Measurements from ENCODE around the gene ELSPBP1.
"Not testable (repeated sequence)": the region's sequence is repeated elsewhere in the genome, so short reads cannot be mapped to it uniquely, and the experiment has no call there.

ELSPBP1 gene

DNA sequence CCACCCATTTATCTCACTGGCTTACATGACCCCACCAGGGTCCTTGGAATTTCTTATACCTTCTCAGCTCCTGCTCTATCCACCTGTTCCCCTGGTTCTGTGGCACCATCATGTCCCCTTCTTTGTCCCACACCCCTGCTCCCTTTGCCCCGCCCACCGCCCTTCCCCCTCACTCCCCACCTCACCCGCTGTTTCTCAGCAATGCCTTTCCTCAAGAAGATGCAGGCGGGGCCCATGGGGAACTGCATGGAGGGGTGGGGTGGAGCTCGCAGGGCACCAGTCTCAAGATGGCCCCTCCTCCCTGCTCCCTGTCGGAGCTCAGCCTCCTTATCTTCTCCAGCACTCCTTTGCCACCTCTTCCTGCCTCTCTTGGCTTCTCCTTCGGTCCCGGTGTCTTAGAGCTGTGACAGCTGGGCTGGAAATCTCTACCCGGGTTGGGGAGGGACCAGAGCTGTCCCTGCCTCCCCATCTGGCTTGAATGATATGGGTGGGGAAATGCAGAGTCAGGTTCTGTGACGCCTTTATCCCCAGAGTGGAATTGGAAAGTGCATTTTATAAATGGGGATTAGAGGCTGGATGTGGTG, 49.3 kb downstream of the ELSPBP1 start, which contains the start of gene CABP5:
Gene CABP5, minus strand, starts transcription at position 405 of the 584 bp plus-strand sequence. Its CDS starts 157 bp downstream, at position 248.
- DNase-seq: no peak

DNA sequence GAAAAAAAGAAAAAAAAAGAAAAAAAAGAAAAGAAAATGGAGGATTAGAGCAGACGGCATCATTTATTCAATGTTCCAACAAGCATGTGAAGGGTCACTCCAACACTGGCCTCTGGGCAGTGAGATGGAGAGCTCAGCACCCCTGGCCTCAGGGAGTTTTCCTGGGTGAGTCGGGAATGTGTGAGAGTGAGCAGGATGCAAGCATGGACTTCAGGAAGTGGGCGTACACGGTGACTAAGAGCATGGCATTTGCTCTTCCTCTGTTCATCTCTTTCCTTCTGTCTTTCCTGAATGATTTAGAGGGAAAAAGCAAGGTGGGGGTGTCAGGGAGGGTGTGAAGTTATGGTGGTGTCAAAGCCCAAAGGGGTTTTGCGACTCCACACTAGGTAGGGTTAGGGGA, 50.1 kb downstream of the ELSPBP1 start:
- no peak for DNase-seq

DNA sequence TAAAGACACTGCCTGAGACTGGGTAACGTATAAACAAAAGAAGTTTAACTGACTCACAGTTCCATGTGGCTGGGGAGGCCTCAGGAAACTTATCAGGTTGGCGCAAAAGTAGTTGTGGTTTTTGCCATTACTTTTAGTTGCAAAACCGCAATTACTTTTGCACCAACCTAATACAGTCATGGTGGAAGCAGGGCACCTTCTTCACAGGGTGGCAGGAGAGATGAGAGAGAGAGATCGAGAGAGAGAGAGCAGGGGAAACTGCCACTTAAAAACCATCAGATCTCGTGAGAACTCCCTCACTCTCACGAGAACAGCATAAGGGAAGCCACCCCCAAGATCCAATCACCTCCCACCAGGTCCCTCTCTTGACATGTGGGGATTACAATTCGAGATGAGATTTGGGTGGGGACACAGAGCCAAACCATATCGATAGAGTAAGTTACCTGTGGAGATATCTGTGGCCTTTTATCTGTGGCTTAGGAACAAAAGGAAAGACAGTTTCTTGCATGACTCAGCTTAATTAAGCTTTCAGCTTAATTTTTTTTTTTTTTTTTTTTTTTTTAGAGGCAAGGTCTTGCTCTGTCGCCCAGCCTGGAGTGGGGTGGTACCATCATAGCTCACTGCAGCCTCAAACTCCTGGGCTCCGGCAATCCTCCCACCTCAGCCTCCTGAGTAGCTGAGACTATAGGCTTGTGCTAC, 57.1 kb downstream of the ELSPBP1 start:
- DNase-seq: no peak

GRCh38 chr19:48053076-48053475, 58.6 kb downstream of the ELSPBP1 start:
- DNase-seq: no peak

DNA sequence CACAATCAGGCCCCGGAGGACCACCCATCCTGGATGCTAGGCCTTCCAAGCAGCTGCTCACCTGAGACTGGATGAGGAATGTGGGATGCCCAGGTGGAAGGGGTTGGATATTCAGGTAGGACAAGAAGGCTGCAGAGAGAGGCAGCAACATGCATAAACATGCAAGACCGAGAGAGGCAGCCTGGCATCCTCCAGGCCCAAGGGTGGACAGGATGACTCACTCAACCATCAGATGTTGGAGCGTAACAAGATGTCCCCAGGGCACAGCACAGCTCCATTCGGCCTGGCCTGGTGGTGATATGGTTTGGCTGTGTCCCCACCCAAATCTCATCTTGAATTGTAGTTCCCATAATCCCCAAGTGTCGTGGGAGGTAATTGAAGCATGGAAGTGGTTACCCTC, 59.4 kb downstream of the ELSPBP1 start:
- DNase-seq: no peak

DNA sequence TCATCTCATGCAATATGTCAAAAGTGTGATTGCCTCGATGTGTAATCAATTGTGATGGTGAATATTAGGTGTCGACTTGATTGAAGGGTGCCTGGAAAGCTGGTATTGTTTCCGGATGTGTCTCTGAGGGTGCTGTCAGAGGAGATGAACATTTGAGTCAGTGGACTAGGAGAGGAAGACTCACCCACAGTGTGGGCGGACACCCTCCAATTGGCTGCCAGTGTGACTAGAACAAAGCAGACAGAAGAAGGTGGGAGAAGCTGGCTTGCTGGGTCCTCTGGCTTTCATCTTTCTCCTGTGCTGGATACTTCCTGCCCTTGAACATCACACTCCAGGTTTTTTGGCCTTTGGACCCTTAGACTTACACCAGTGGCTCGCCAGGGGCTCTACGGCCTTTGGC, 64.9 kb downstream of the ELSPBP1 start:
- no peak for DNase-seq

- DNase-seq: no peak
Measured at GRCh38 chr19:48060381-48060780, 65.9 kb downstream of the ELSPBP1 start.

- no peak for DNase-seq
Measured at GRCh38 chr19:48061401-48062344, 67.2 kb downstream of the ELSPBP1 start.

DNA sequence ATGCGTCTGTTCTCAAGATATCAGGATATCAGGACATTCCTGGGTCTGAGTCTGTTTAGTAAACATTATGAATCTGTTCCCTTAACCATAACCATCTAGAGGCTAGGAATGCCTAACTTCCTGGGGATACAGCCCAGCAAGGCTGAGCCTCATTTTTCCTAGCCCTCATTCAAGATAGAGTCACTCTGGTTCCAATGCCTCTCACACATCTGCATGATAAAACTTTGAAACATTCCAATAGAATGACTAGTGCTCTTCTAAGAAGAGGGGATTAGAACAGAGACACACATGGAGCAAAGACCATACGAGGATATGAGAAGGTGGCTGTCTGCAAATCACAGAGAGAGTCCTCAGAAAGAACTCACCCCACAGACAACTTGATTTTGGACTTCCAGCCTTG, 70.1 kb downstream of the ELSPBP1 start:
- DNase-seq: no peak

- no peak for DNase-seq
Measured at GRCh38 chr19:48069435-48069834, 75.0 kb downstream of the ELSPBP1 start.

GRCh38 chr19:48070177-48070769, 75.8 kb downstream of the ELSPBP1 start:
- DNase-seq: not testable (repeated sequence)

All from left hindlimb (tissue), 1 donor.